ENCODE measurements around the gene DAPK1.

- no peak for TF ChIP-seq JUND (IDR thresholded peaks at IDR 0.05; ENCODE audit: low read depth, low read length)
- TF ChIP-seq PRDM15 (CRISPR knock-in tag; IDR thresholded peaks at IDR 0.05), result no peak
- TF ChIP-seq JUNB (IDR thresholded peaks at IDR 0.05), result no peak
- TF ChIP-seq EZH2 (IDR thresholded peaks at IDR 0.05; ENCODE audit: borderline replicate concordance, control insufficient read depth, low read depth, low read length), result no peak
- TF ChIP-seq CTCF (IDR thresholded peaks at IDR 0.05 in 2 of 3, conservative IDR thresholded peaks at IDR 0.05 in 1 of 3; ENCODE audit: control insufficient read depth in 2 of 3, extremely low read depth in 1 of 3, insufficient read depth in 1 of 3, low read depth in 3 of 3, low read length in 3 of 3), result no peak
- TF ChIP-seq NFIC (IDR thresholded peaks at IDR 0.05; ENCODE audit: low read depth, low read length), result no peak
- TF ChIP-seq CEBPB (IDR thresholded peaks at IDR 0.05; ENCODE audit: borderline replicate concordance in 1 of 2, low read depth in 2 of 2, low read length in 2 of 2), result no peak
- no peak for TF ChIP-seq NFYB (IDR thresholded peaks at IDR 0.05; ENCODE audit: insufficient read depth, low read depth, low read length)
- no peak for TF ChIP-seq CREB1 (IDR thresholded peaks at IDR 0.05; ENCODE audit: low read depth)
- no peak for TF ChIP-seq MAX (IDR thresholded peaks at IDR 0.05; ENCODE audit: low read depth, low read length)
These were observed 4.9 kb downstream of the DAPK1 start for GRCh38 chr9:87502391-87503221.
